HG03558 (cell line): ENCODE measurements around the gene LEP.
"Not testable (repeated sequence)": the region's sequence is repeated elsewhere in the genome, so short reads cannot be mapped to it uniquely, and the experiment has no call there.

Experiments used
- ATAC-seq: cut with Tn5 transposase; IDR thresholded peaks from one replicate; pipeline ENCODE4 v1.9.1; 2021; ENCODE audit warnings: moderate number of reproducible peaks; ENCODE audit not compliant: unreplicated experiment; ENCODE audit errors: extremely low read depth

Gene LEP

GRCh38 chr7:128270826-128271272 is 29.8 kb downstream of the LEP start:
- ATAC-seq = no peak

GRCh38 chr7:128271471-128271941 is 30.4 kb downstream of the LEP start:
- ATAC-seq = no peak

- ATAC-seq = no peak
Observed at GRCh38 chr7:128271942-128272481, 30.9 kb downstream of the LEP start.

GRCh38 chr7:128274246-128274883 is 33.3 kb downstream of the LEP start:
- no peak for ATAC-seq

GRCh38 chr7:128274884-128275603 is 34.0 kb downstream of the LEP start:
- ATAC-seq = no peak

GRCh38 chr7:128275681-128276080 is 34.6 kb downstream of the LEP start:
- ATAC-seq = no peak

GRCh38 chr7:128278366-128278765 is 37.3 kb downstream of the LEP start:
- no peak for ATAC-seq

GRCh38 chr7:128279124-128279713 is 38.1 kb downstream of the LEP start:
- no peak for ATAC-seq

GRCh38 chr7:128280451-128280850 is 39.4 kb downstream of the LEP start:
- not testable (repeated sequence) for ATAC-seq

- ATAC-seq = no peak
Observed at GRCh38 chr7:128281605-128282380, 40.7 kb downstream of the LEP start.

- no peak for ATAC-seq
Observed at GRCh38 chr7:128284102-128284501, 43.0 kb downstream of the LEP start.

- no peak for ATAC-seq
Observed at GRCh38 chr7:128287556-128287955, 46.5 kb downstream of the LEP start.

- ATAC-seq = not testable (repeated sequence)
Observed at GRCh38 chr7:128298004-128298403, 56.9 kb downstream of the LEP start.

GRCh38 chr7:128299109-128299607 is 58.1 kb downstream of the LEP start:
- no peak for ATAC-seq

GRCh38 chr7:128302139-128302538 is 61.1 kb downstream of the LEP start:
- ATAC-seq = no peak

GRCh38 chr7:128303133-128303532 is 62.1 kb downstream of the LEP start:
- ATAC-seq = no peak

- no peak for ATAC-seq
Observed at GRCh38 chr7:128303643-128304042, 62.6 kb downstream of the LEP start.

- no peak for ATAC-seq
Observed at GRCh38 chr7:128304212-128304611, 63.1 kb downstream of the LEP start.

GRCh38 chr7:128307061-128307460 is 66.0 kb downstream of the LEP start:
- ATAC-seq = no peak
